Gastrocnemius medialis (tissue), 4 donors: ENCODE measurements around the gene BIK.

Experiments used
- POLR2A ChIP-seq, 2 donors: fragments of 450-650 bp; IDR thresholded peaks; one replicate each; pipeline ENCODE4 v1.6.1; 2017; ENCODE audit warnings: antibody characterized with exemption in 2 of 2, mild to moderate bottlenecking in 2 of 2, moderate library complexity in 2 of 2
- TF ChIP-seq, protein P1 (sequence below), 5 experiments: fragments of 450-650 bp in 3 of 5; fragments of 200-600 bp in 2 of 5; sonication (generic) in 2 of 5; IDR thresholded peaks in 4 of 5; conservative IDR thresholded peaks in 1 of 5; 1 replicate in 4 of 5; 2 replicates in 1 of 5; pipeline ENCODE4 v1.5.1; 2016 to 2019; ENCODE audit warnings: antibody characterized with exemption in 5 of 5, mild to moderate bottlenecking in 3 of 5, moderate library complexity in 3 of 5

DNA sequence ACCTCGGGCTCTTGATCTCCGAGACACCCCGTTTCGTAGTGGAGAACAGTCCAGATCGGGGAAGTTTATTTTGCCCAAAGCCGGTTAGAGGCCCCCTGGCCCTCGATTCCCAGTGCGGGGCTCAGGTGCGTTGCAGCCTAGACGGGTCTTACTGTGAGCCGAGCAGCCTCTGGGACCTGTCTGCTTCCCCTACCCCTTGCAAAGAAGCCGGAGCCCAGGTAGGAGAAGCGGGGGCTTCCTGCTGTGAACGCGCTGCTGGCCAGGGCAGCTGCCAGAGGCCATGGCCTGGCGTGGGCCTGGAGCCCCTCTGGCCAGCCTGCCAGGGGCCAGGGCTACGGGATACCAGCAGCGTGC lies 41.4 kb downstream of the BIK start:
- TF ChIP-seq, protein P1, sequence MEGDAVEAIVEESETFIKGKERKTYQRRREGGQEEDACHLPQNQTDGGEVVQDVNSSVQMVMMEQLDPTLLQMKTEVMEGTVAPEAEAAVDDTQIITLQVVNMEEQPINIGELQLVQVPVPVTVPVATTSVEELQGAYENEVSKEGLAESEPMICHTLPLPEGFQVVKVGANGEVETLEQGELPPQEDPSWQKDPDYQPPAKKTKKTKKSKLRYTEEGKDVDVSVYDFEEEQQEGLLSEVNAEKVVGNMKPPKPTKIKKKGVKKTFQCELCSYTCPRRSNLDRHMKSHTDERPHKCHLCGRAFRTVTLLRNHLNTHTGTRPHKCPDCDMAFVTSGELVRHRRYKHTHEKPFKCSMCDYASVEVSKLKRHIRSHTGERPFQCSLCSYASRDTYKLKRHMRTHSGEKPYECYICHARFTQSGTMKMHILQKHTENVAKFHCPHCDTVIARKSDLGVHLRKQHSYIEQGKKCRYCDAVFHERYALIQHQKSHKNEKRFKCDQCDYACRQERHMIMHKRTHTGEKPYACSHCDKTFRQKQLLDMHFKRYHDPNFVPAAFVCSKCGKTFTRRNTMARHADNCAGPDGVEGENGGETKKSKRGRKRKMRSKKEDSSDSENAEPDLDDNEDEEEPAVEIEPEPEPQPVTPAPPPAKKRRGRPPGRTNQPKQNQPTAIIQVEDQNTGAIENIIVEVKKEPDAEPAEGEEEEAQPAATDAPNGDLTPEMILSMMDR (IDR thresholded peaks at IDR 0.05 in 4 of 5, conservative IDR thresholded peaks at IDR 0.05 in 1 of 5), result no peak
- no peak for TF ChIP-seq POLR2A (IDR thresholded peaks at IDR 0.05)
